Rectal smooth muscle tissue (tissue), 1 donor: ENCODE data around the gene SLC22A17.
A peak's percentile ranks its signal among the peaks of the same experiment; 100 is the strongest.
"Not testable (repeated sequence)": the region's sequence is repeated elsewhere in the genome, so short reads cannot be mapped to it uniquely, and the experiment has no call there.

Experiments used
- H3K27ac ChIP-seq: one replicate; pipeline ENCODE4 v1.7.0; 2013; ENCODE audit warnings: low read depth, low read length, inconsistent platforms
- H3K27me3 ChIP-seq: one replicate; pipeline ENCODE4 v1.7.0; 2013; ENCODE audit warnings: low read length; ENCODE audit not compliant: control insufficient read depth, insufficient read depth
- H3K36me3 ChIP-seq: one replicate; pipeline ENCODE4 v1.7.0; 2013; ENCODE audit warnings: low read length; ENCODE audit not compliant: control insufficient read depth, insufficient read depth
- H3K4me1 ChIP-seq: one replicate; pipeline ENCODE4 v1.7.0; 2013; ENCODE audit warnings: low read length; ENCODE audit not compliant: control insufficient read depth, insufficient read depth
- H3K4me3 ChIP-seq: one replicate; pipeline ENCODE4 v1.7.0; 2013; ENCODE audit warnings: low read length
- H3K9ac ChIP-seq: one replicate; pipeline ENCODE4 v1.7.0; 2013; ENCODE audit warnings: low read length

The SLC22A17 gene

GRCh38 chr14:23352506-23353432 is at the start of gene SLC22A17:
Gene SLC22A17 (minus strand): TSS chr14:23352887.
- Histone ChIP-seq H3K27me3 (peaks cover 4% of the 10 kb centered on the region), H3K36me3 (no peaks in the 10 kb centered on the region), H3K9ac (no peak within 1 kb of the TSS), H3K4me3 (peak within 1 kb of the TSS; percentile 71), H3K27ac (peak within 1 kb of the TSS; percentile 52), H3K4me1 (peaks cover 4% of the 10 kb centered on the region)

GRCh38 chr14:23401291-23401690 is 48.6 kb upstream of the SLC22A17 start:
- Histone ChIP-seq H3K4me3 (no peak overlapping the region), H3K36me3 (no peaks in the 10 kb centered on the region), H3K9ac (no peak overlapping the region), H3K27ac (no peak overlapping the region), H3K4me1 (no peaks in the 10 kb centered on the region), H3K27me3 (no peaks in the 10 kb centered on the region)

- not testable (repeated sequence) for H3K36me3 ChIP-seq, H3K9ac ChIP-seq, H3K4me1 ChIP-seq, H3K27ac ChIP-seq, H3K4me3 ChIP-seq, H3K27me3 ChIP-seq
Measured at GRCh38 chr14:23400496-23401149, 47.9 kb upstream of the SLC22A17 start.

GRCh38 chr14:23399591-23399990 is 46.9 kb upstream of the SLC22A17 start:
- H3K4me1 ChIP-seq = no peaks in the 10 kb centered on the region
- H3K9ac ChIP-seq = no peak overlapping the region
- H3K27ac ChIP-seq = no peak overlapping the region
- no peaks in the 10 kb centered on the region for H3K27me3 ChIP-seq
- H3K36me3 ChIP-seq = no peaks in the 10 kb centered on the region
- H3K4me3 ChIP-seq = no peak overlapping the region

- H3K27ac ChIP-seq = no peak overlapping the region
- no peaks in the 10 kb centered on the region for H3K4me1 ChIP-seq
- H3K27me3 ChIP-seq = no peaks in the 10 kb centered on the region
- no peak overlapping the region for H3K4me3 ChIP-seq
- H3K36me3 ChIP-seq = no peaks in the 10 kb centered on the region
- no peak overlapping the region for H3K9ac ChIP-seq
Measured at GRCh38 chr14:23399136-23399535, 46.4 kb upstream of the SLC22A17 start.

GRCh38 chr14:23398348-23398747 is 45.7 kb upstream of the SLC22A17 start:
- Histone ChIP-seq H3K4me1 (no peaks in the 10 kb centered on the region), H3K27ac (no peak overlapping the region), H3K27me3 (no peaks in the 10 kb centered on the region), H3K36me3 (no peaks in the 10 kb centered on the region), H3K4me3 (no peak overlapping the region), H3K9ac (no peak overlapping the region)

GRCh38 chr14:23396781-23397407 is 44.2 kb upstream of the SLC22A17 start:
- H3K4me3 ChIP-seq = no peak overlapping the region
- no peaks in the 10 kb centered on the region for H3K27me3 ChIP-seq
- H3K9ac ChIP-seq = no peak overlapping the region
- no peaks in the 10 kb centered on the region for H3K36me3 ChIP-seq
- H3K4me1 ChIP-seq = no peaks in the 10 kb centered on the region
- no peak overlapping the region for H3K27ac ChIP-seq

- H3K4me1 ChIP-seq = no peaks in the 10 kb centered on the region
- H3K36me3 ChIP-seq = no peaks in the 10 kb centered on the region
- H3K9ac ChIP-seq = no peak overlapping the region
- H3K4me3 ChIP-seq = no peak overlapping the region
- H3K27ac ChIP-seq = no peak overlapping the region
- H3K27me3 ChIP-seq = no peaks in the 10 kb centered on the region
Measured at GRCh38 chr14:23396126-23396525, 43.4 kb upstream of the SLC22A17 start.

- H3K4me3 ChIP-seq = no peak overlapping the region
- H3K4me1 ChIP-seq = no peaks in the 10 kb centered on the region
- no peaks in the 10 kb centered on the region for H3K27me3 ChIP-seq
- H3K36me3 ChIP-seq = no peaks in the 10 kb centered on the region
- no peak overlapping the region for H3K9ac ChIP-seq
- H3K27ac ChIP-seq = no peak overlapping the region
Measured at GRCh38 chr14:23392613-23393012, 39.9 kb upstream of the SLC22A17 start.

- H3K27me3 ChIP-seq, H3K27ac ChIP-seq, H3K36me3 ChIP-seq, H3K4me1 ChIP-seq, H3K9ac ChIP-seq, H3K4me3 ChIP-seq: not testable (repeated sequence)
Measured at GRCh38 chr14:23389871-23390270, 37.2 kb upstream of the SLC22A17 start.

GRCh38 chr14:23389396-23389795 is 36.7 kb upstream of the SLC22A17 start:
- Histone ChIP-seq H3K27me3 (no peaks in the 10 kb centered on the region), H3K36me3 (no peaks in the 10 kb centered on the region), H3K27ac (no peak overlapping the region)

GRCh38 chr14:23388996-23389395 is 36.3 kb upstream of the SLC22A17 start:
- Histone ChIP-seq H3K4me1 (no peaks in the 10 kb centered on the region), H3K36me3 (no peaks in the 10 kb centered on the region), H3K27ac (no peak overlapping the region), H3K27me3 (no peaks in the 10 kb centered on the region), H3K9ac (no peak overlapping the region), H3K4me3 (no peak overlapping the region)

More at GRCh38 chr14:23389396-23389795, 36.7 kb upstream of the SLC22A17 start:
- no peak overlapping the region for H3K4me3 ChIP-seq
- H3K4me1 ChIP-seq = no peaks in the 10 kb centered on the region
- H3K9ac ChIP-seq = no peak overlapping the region
